ENCODE measurements around the gene PLEKHA6.

PLEKHA6 gene

DNA sequence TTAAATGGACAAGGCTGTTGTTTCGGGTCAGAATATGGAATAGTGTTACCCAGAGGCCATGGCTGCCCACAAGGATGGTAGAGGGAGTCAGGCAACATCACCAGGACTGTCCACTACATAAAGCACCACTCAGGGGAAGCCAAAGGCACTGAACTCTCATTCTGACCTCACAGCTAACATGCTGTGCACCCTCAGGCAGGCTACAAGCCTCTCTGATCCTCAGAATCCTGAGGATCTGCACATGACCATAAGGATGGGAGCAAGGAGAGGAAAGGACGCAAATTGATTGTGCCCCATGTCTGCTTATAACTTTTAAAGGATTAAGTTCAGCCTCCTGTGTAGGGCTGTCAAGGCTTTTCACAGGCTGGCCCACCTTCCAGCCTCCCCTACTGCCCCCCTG, 38.7 kb downstream of the PLEKHA6 start:
- H3K4me3 ChIP-seq (IDR thresholded peaks at IDR 0.05; ENCODE audit: insufficient read depth, low read depth, low read length): no peak overlapping the region
- no peak overlapping the region for H3K4me2 ChIP-seq
- no peak overlapping the region for H3K9ac ChIP-seq
- H3K27ac ChIP-seq: no peak overlapping the region
- no peaks in the 10 kb centered on the region for H4K20me1 ChIP-seq (ENCODE audit: insufficient read depth)
- H3K4me1 ChIP-seq (ENCODE audit: low read depth, poor library complexity, severe bottlenecking): no peaks in the 10 kb centered on the region
- H2AFZ ChIP-seq (ENCODE audit: low read depth): no peak overlapping the region
- H3K79me2 ChIP-seq (ENCODE audit: insufficient read depth, low read depth): no peaks in the 10 kb centered on the region
- TF ChIP-seq CTCF (conservative IDR thresholded peaks at IDR 0.05; ENCODE audit: low read depth, low read length): no peak
- H3K27me3 ChIP-seq (ENCODE audit: insufficient read depth, low read depth): no peaks in the 10 kb centered on the region; the same call in 1 of the 2 replicates
- H3K36me3 ChIP-seq (ENCODE audit: insufficient read depth): no peaks in the 10 kb centered on the region

- H3K4me2 ChIP-seq: no peak overlapping the region
Observed at GRCh38 chr1:204320382-204320804, 39.3 kb downstream of the PLEKHA6 start.

GRCh38 chr1:204319462-204319861, 40.3 kb downstream of the PLEKHA6 start:
- Histone ChIP-seq H3K27me3 (ENCODE audit: insufficient read depth, low read depth) (peaks cover 6% of the 10 kb centered on the region; the same call in 1 of the 2 replicates), H3K27ac (no peak overlapping the region), H3K4me1 (ENCODE audit: low read depth, poor library complexity, severe bottlenecking) (no peaks in the 10 kb centered on the region), H3K9ac (no peak overlapping the region), H2AFZ (ENCODE audit: low read depth) (no peak overlapping the region), H3K4me3 (IDR thresholded peaks at IDR 0.05; ENCODE audit: insufficient read depth, low read depth, low read length) (no peak overlapping the region), H3K36me3 (ENCODE audit: insufficient read depth) (no peaks in the 10 kb centered on the region), H3K79me2 (ENCODE audit: insufficient read depth, low read depth) (no peaks in the 10 kb centered on the region), H3K4me2 (no peak overlapping the region), H4K20me1 (ENCODE audit: insufficient read depth) (no peaks in the 10 kb centered on the region)
- no peak for TF ChIP-seq CTCF (conservative IDR thresholded peaks at IDR 0.05; ENCODE audit: low read depth, low read length)

More at GRCh38 chr1:204320382-204320804, 39.3 kb downstream of the PLEKHA6 start:
- Histone ChIP-seq H3K4me1 (ENCODE audit: low read depth, poor library complexity, severe bottlenecking) (no peaks in the 10 kb centered on the region), H3K36me3 (ENCODE audit: insufficient read depth) (no peaks in the 10 kb centered on the region), H3K79me2 (ENCODE audit: insufficient read depth, low read depth) (no peaks in the 10 kb centered on the region), H3K4me3 (IDR thresholded peaks at IDR 0.05; ENCODE audit: insufficient read depth, low read depth, low read length) (no peak overlapping the region), H3K9ac (no peak overlapping the region), H4K20me1 (ENCODE audit: insufficient read depth) (no peaks in the 10 kb centered on the region), H2AFZ (ENCODE audit: low read depth) (no peak overlapping the region), H3K27ac (no peak overlapping the region), H3K27me3 (ENCODE audit: insufficient read depth, low read depth) (peaks cover 3% of the 10 kb centered on the region; the same call in 1 of the 2 replicates)
- no peak for TF ChIP-seq CTCF (conservative IDR thresholded peaks at IDR 0.05; ENCODE audit: low read depth, low read length)

GRCh38 chr1:204319027-204319426, 40.7 kb downstream of the PLEKHA6 start:
- Histone ChIP-seq H3K9ac (no peak overlapping the region), H3K4me1 (ENCODE audit: low read depth, poor library complexity, severe bottlenecking) (no peaks in the 10 kb centered on the region), H4K20me1 (ENCODE audit: insufficient read depth) (no peaks in the 10 kb centered on the region), H3K4me2 (no peak overlapping the region), H3K27me3 (ENCODE audit: insufficient read depth, low read depth) (peaks cover 6% of the 10 kb centered on the region; the same call in 1 of the 2 replicates), H3K27ac (no peak overlapping the region), H3K4me3 (IDR thresholded peaks at IDR 0.05; ENCODE audit: insufficient read depth, low read depth, low read length) (no peak overlapping the region), H3K36me3 (ENCODE audit: insufficient read depth) (no peaks in the 10 kb centered on the region), H2AFZ (ENCODE audit: low read depth) (no peak overlapping the region), H3K79me2 (ENCODE audit: insufficient read depth, low read depth) (no peaks in the 10 kb centered on the region)
- TF ChIP-seq CTCF (conservative IDR thresholded peaks at IDR 0.05; ENCODE audit: low read depth, low read length): no peak

Data from KMS-11 (cell line).